CD4-positive, CD25-positive, alpha-beta regulatory T cell (primary cell): ENCODE measurements around the gene NUP42. TPM values are rescaled to one million over a fixed set of nuclear protein-coding genes. Genes with fewer than 3 reads are reported as not detected.

Source experiments
- ATAC-seq, 2 donors: fragments of 150-1000 bp; cut with Tn5 transposase; one replicate each; pipeline ENCODE4 v1.10.0; 2021; ENCODE audit warnings: low read depth in 2 of 2, moderate number of reproducible peaks in 2 of 2, moderate library complexity in 1 of 2
- DNase-seq, 3 donors: peaks; one replicate each; pipeline versions ENCODE4 v3.0.0 to v3.0.0-alpha.2; 2012 to 2022; ENCODE audit warnings: mixed read lengths in 1 of 3
- H3K27ac ChIP-seq: one replicate; pipeline ENCODE4 v1.7.0; 2013; ENCODE audit warnings: mild to moderate bottlenecking, low read length; ENCODE audit not compliant: insufficient read depth, poor library complexity, severe bottlenecking
- H3K27me3 ChIP-seq: one replicate; pipeline ENCODE4 v1.7.0; 2013; ENCODE audit warnings: low read length; ENCODE audit not compliant: control insufficient read depth, insufficient read depth
- H3K36me3 ChIP-seq: one replicate; pipeline ENCODE4 v1.7.0; 2013; ENCODE audit warnings: mild to moderate bottlenecking, low read length, moderate library complexity; ENCODE audit not compliant: control insufficient read depth, insufficient read depth
- H3K4me1 ChIP-seq: 2 replicates; pipeline ENCODE4 v1.7.0; 2013; ENCODE audit warnings: mild to moderate bottlenecking, low read length; ENCODE audit not compliant: insufficient read depth, control insufficient read depth, poor library complexity, severe bottlenecking
- H3K4me3 ChIP-seq: one replicate; pipeline ENCODE4 v1.7.0; 2013; ENCODE audit warnings: low read depth, mild to moderate bottlenecking, low read length, moderate library complexity
- H3K9me3 ChIP-seq, 2 experiments: 1 replicate in 1 of 2; 2 replicates in 1 of 2; pipeline ENCODE4 v1.7.0; 2013; ENCODE audit warnings: low read length in 2 of 2, mild to moderate bottlenecking in 1 of 2, moderate library complexity in 1 of 2; ENCODE audit not compliant: control insufficient read depth in 2 of 2
- H3K27ac Mint-ChIP-seq, 3 donors: one replicate each; pipeline ENCODE4 v1.8.0; 2020 to 2022; ENCODE audit warnings: mild to moderate bottlenecking in 3 of 3, mixed read lengths in 3 of 3, moderate library complexity in 2 of 3
- H3K27me3 Mint-ChIP-seq: one replicate; pipeline ENCODE4 v1.8.0; 2022; ENCODE audit warnings: mild to moderate bottlenecking, mixed read lengths
- H3K36me3 Mint-ChIP-seq: one replicate; pipeline ENCODE4 v1.8.0; 2020; ENCODE audit warnings: mixed read lengths
- H3K4me1 Mint-ChIP-seq, 4 donors: one replicate each; pipeline ENCODE4 v1.8.0; 2020 to 2022; ENCODE audit warnings: mixed read lengths in 4 of 4, mild to moderate bottlenecking in 1 of 4
- H3K4me3 Mint-ChIP-seq, 4 donors: one replicate each; pipeline ENCODE4 v1.8.0; 2020 to 2022; ENCODE audit warnings: mild to moderate bottlenecking in 4 of 4, mixed read lengths in 4 of 4, moderate library complexity in 3 of 4
- H3K9me3 Mint-ChIP-seq, 7 donors: one replicate each; pipeline ENCODE4 v1.8.0; 2020 to 2022; ENCODE audit warnings: mixed read lengths in 7 of 7, mild to moderate bottlenecking in 3 of 7, moderate library complexity in 2 of 7
- polyA plus RNA-seq, 4 donors: library from polyadenylated mRNA; unstranded; fragments of 300-500 nt; fragmentation: Illumina TruSeq; gene quantifications; one replicate each; pipeline ENCODE4 v1.2.3, GENCODE V29; 2021
- total RNA-seq: library from RNA; stranded (reverse); gene quantifications from one replicate; pipeline ENCODE4 v1.2.3, GENCODE V29; 2022

Gene NUP42, protein sequence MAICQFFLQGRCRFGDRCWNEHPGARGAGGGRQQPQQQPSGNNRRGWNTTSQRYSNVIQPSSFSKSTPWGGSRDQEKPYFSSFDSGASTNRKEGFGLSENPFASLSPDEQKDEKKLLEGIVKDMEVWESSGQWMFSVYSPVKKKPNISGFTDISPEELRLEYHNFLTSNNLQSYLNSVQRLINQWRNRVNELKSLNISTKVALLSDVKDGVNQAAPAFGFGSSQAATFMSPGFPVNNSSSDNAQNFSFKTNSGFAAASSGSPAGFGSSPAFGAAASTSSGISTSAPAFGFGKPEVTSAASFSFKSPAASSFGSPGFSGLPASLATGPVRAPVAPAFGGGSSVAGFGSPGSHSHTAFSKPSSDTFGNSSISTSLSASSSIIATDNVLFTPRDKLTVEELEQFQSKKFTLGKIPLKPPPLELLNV
- total RNA-seq (25.6 TPM), polyA plus RNA-seq (10 to 100 TPM; 31.8 to 55.6 (median 44.5) TPM)

GRCh38 chr7:23181684-23182553, at the start of gene NUP42:
Gene NUP42, plus strand, starts transcription at chr7:23182048. Its CDS starts 38 bp downstream, at chr7:23182086.
- Histone ChIP-seq H3K27ac (peak within 1 kb of the TSS; percentile 88), H3K4me3 (peak within 1 kb of the TSS; percentile 93), H3K9me3 (no peaks in the 10 kb centered on the region), H3K27me3 (peaks cover 3% of the 10 kb centered on the region), H3K36me3 (peaks cover 13% of the 10 kb centered on the region), H3K4me1 (peaks cover 37% of the 10 kb centered on the region)
- Mint-ChIP-seq H3K27ac (peak within 1 kb of the TSS; percentile 97 to 100 (median 99)), H3K9me3 (peaks cover 0 to 2% (median 0%) of the 10 kb centered on the region in 7 donors), H3K27me3 (no peaks in the 10 kb centered on the region), H3K4me1 (peaks cover 9 to 47% (median 24%) of the 10 kb centered on the region in 4 donors), H3K4me3 (peak within 1 kb of the TSS; percentile 92 to 99 (median 96)), H3K36me3 (peaks cover 7% of the 10 kb centered on the region)
- DNase-seq = peak; percentile 94 to 99 (median 94)
- peak; percentile 95 to 97 for ATAC-seq

DNA sequence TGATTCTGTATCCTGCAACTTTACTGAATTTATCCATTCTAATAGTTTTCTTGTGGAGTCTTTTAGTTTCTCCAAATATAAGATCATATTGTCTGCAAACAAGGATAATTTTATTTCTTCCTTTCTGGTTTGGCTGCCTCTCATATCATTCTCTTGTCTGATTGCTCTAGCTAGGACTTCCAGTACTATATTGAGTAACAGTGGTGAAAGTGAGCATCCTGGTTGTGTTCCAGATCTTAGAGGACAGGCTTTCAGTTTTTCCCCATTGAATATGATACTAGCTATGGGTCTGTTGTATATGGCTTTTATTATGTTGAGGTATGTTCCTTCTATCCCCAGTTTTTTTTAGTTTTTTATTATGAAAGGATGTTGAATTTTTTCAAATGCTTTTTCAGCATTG, 48.1 kb upstream of the NUP42 start:
- Mint-ChIP-seq H3K9me3 (peaks cover 0 to 4% (median 0%) of the 10 kb centered on the region in 7 donors), H3K4me1 (no peaks in the 10 kb centered on the region), H3K4me3 (no peak overlapping the region), H3K27me3 (no peaks in the 10 kb centered on the region), H3K36me3 (peaks cover 19% of the 10 kb centered on the region), H3K27ac (no peak overlapping the region)
- Histone ChIP-seq H3K36me3 (peaks cover 7% of the 10 kb centered on the region), H3K27me3 (no peaks in the 10 kb centered on the region), H3K4me1 (no peaks in the 10 kb centered on the region), H3K9me3 (no peaks in the 10 kb centered on the region), H3K27ac (no peak overlapping the region), H3K4me3 (no peak overlapping the region)
- no peak for DNase-seq
- no peak for ATAC-seq

DNA sequence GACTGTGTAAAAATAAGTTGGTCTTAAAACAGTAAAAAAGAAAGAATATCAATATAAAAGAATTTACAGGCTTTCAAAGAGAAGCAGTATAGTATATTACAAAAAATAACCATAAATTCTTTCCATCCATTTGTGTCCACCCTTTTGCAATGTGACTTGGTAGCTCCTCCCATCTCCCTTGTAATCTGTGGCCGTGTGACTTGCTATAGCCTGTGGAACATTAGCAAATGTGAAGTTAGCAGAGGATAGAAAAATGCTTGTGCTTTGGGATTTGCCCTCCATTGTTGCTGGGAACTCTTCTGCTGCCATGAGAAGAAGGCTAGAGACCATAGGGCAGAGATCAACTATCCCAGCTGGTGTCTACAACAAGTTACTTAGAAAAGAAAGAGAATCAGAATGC, 46.1 kb upstream of the NUP42 start:
- ATAC-seq = no peak
- Mint-ChIP-seq H3K4me1 (no peaks in the 10 kb centered on the region), H3K27ac (no peak overlapping the region), H3K4me3 (no peak overlapping the region), H3K9me3 (peaks cover 0 to 4% (median 0%) of the 10 kb centered on the region in 7 donors), H3K27me3 (no peaks in the 10 kb centered on the region), H3K36me3 (peaks cover 17% of the 10 kb centered on the region)
- no peaks in the 10 kb centered on the region for H3K27me3 ChIP-seq
- H3K4me1 ChIP-seq = no peaks in the 10 kb centered on the region
- no peaks in the 10 kb centered on the region for H3K9me3 ChIP-seq
- no peak overlapping the region for H3K27ac ChIP-seq
- no peaks in the 10 kb centered on the region for H3K36me3 ChIP-seq
- DNase-seq = no peak
- no peak overlapping the region for H3K4me3 ChIP-seq

DNA sequence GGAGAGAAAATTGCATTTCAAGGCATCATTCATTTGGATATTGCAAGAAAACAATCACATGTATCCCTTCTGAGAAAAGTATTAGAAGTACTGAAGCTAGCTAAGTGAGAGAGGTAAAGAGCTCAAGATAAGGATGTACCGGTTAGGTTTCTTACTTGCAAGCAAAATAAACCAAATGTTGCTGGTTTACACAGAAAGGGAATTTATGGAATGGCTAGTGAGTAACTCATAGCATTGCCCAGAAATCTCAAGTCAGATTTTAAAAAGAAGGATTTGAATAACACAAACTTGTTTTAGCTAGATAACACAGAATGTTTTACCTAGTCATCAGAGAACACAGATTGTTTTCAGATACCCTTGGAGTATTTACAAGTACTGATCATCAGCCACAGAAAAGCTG, 45.6 kb upstream of the NUP42 start:
- H3K9me3 Mint-ChIP-seq = peaks cover 0 to 4% (median 0%) of the 10 kb centered on the region in 7 donors
- H3K27ac Mint-ChIP-seq = no peak overlapping the region
- H3K36me3 Mint-ChIP-seq = peaks cover 19% of the 10 kb centered on the region
- Histone ChIP-seq H3K4me3 (no peak overlapping the region), H3K27ac (no peak overlapping the region), H3K36me3 (peaks cover 1% of the 10 kb centered on the region), H3K9me3 (no peaks in the 10 kb centered on the region), H3K4me1 (no peaks in the 10 kb centered on the region), H3K27me3 (no peaks in the 10 kb centered on the region)
- no peak overlapping the region for H3K4me3 Mint-ChIP-seq
- H3K4me1 Mint-ChIP-seq = no peaks in the 10 kb centered on the region
- H3K27me3 Mint-ChIP-seq = no peaks in the 10 kb centered on the region
- no peak for DNase-seq
- no peak for ATAC-seq

- DNase-seq = no peak
- Mint-ChIP-seq H3K4me3 (no peak overlapping the region), H3K27me3 (no peaks in the 10 kb centered on the region), H3K9me3 (no peaks in the 10 kb centered on the region), H3K36me3 (peaks cover 46% of the 10 kb centered on the region), H3K27ac (no peak overlapping the region), H3K4me1 (peaks cover 0 to 5% (median 0%) of the 10 kb centered on the region in 4 donors)
- Histone ChIP-seq H3K4me3 (no peak overlapping the region), H3K4me1 (no peaks in the 10 kb centered on the region), H3K27me3 (no peaks in the 10 kb centered on the region), H3K36me3 (peaks cover 21% of the 10 kb centered on the region), H3K27ac (no peak overlapping the region), H3K9me3 (no peaks in the 10 kb centered on the region)
- no peak for ATAC-seq
These were observed 24.2 kb upstream of the NUP42 start for GRCh38 chr7:23157679-23158078.

DNA sequence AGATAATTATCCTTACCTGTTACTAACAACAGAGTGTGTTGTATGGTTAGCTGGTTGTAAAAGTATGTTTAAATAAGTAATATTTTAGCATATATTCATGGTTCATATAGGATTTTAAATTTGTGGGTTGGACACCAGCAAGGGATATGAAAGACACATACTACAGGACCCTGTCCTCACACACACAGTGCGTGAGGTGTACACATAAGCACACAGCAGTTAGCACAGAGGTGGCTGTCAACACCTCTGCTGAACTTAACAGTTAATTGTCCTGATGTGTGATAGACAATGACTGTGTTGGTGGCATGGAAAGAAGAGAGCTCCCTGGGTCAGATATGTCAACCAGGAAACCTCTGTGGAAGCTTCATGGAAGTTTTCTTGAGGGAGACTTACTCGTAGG, 23.3 kb upstream of the NUP42 start:
- Mint-ChIP-seq H3K9me3 (no peaks in the 10 kb centered on the region), H3K4me1 (peaks cover 0 to 5% (median 0%) of the 10 kb centered on the region in 4 donors), H3K27ac (no peak overlapping the region), H3K27me3 (no peaks in the 10 kb centered on the region), H3K4me3 (no peak overlapping the region), H3K36me3 (peaks cover 37% of the 10 kb centered on the region)
- DNase-seq (no peak), ATAC-seq (no peak)
- peaks cover 14% of the 10 kb centered on the region for H3K36me3 ChIP-seq
- no peaks in the 10 kb centered on the region for H3K27me3 ChIP-seq
- H3K4me3 ChIP-seq = no peak overlapping the region
- no peak overlapping the region for H3K27ac ChIP-seq
- H3K9me3 ChIP-seq = no peaks in the 10 kb centered on the region
- no peaks in the 10 kb centered on the region for H3K4me1 ChIP-seq

GRCh38 chr7:23161482-23161881, 20.4 kb upstream of the NUP42 start:
- DNase-seq = no peak
- Mint-ChIP-seq H3K4me3 (no peak overlapping the region), H3K27ac (no peak overlapping the region), H3K36me3 (peaks cover 29% of the 10 kb centered on the region), H3K9me3 (no peaks in the 10 kb centered on the region), H3K27me3 (no peaks in the 10 kb centered on the region), H3K4me1 (peaks cover 0 to 5% (median 0%) of the 10 kb centered on the region in 4 donors)
- Histone ChIP-seq H3K4me1 (no peaks in the 10 kb centered on the region), H3K27ac (no peak overlapping the region), H3K36me3 (peaks cover 4% of the 10 kb centered on the region), H3K27me3 (no peaks in the 10 kb centered on the region), H3K4me3 (no peak overlapping the region), H3K9me3 (no peaks in the 10 kb centered on the region)
- no peak for ATAC-seq
